Lower leg skin (tissue), 4 donors: ENCODE measurements around the gene CDR2L. TPM values are rescaled to one million over a fixed set of nuclear protein-coding genes. Genes with fewer than 3 reads are reported as not detected.
"Not testable (repeated sequence)": the region's sequence is repeated elsewhere in the genome, so short reads cannot be mapped to it uniquely, and the experiment has no call there.

Experiments
- DNase-seq, 2 donors: peaks; one replicate each; pipeline ENCODE4 v3.0.0-alpha.2; 2019; ENCODE audit warnings: low spot score in 2 of 2
- H3K4me3 ChIP-seq: fragments of 200-600 bp; sonication (generic); 2 replicates; pipeline ENCODE4 v1.5.1; 2017; ENCODE audit warnings: mild to moderate bottlenecking, low read depth; ENCODE audit not compliant: poor library complexity, severe bottlenecking
- POLR2A ChIP-seq, 2 donors: fragments of 450-650 bp; IDR thresholded peaks; one replicate each; pipeline ENCODE4 v1.6.1; 2016 to 2017; ENCODE audit warnings: antibody characterized with exemption in 2 of 2, mild to moderate bottlenecking in 1 of 2, moderate library complexity in 1 of 2
- WGBS, 2 donors: methylation state at CpG; one replicate each; pipeline ENCODE4 v1.1.5; 2018; 5-methylcytosine and 5-hydroxymethylcytosine counted together
- intact Hi-C: fragments of 100-400 bp; cut with DNase I; formaldehyde crosslinking; loops from one replicate; pipeline ENCODE4 v1.15.0; 2023; ENCODE audit warnings: low total_unique reads
- total RNA-seq, 4 donors: library from RNA; depleted of rRNA; stranded (reverse); fragments of >200 nt; gene quantifications; one replicate each; pipeline ENCODE4 v1.1.0, GENCODE V29; 2016
- TF ChIP-seq, protein P1 (sequence below), 3 donors: fragments of 450-650 bp; IDR thresholded peaks; one replicate each; pipeline ENCODE4 v1.5.1; 2016; ENCODE audit warnings: antibody characterized with exemption in 3 of 3, mild to moderate bottlenecking in 3 of 3, moderate library complexity in 2 of 3

The CDR2L gene
- total RNA-seq, 4 donors from 2014 or later: 4.5 to 9.8 (median 5.3) TPM

DNA sequence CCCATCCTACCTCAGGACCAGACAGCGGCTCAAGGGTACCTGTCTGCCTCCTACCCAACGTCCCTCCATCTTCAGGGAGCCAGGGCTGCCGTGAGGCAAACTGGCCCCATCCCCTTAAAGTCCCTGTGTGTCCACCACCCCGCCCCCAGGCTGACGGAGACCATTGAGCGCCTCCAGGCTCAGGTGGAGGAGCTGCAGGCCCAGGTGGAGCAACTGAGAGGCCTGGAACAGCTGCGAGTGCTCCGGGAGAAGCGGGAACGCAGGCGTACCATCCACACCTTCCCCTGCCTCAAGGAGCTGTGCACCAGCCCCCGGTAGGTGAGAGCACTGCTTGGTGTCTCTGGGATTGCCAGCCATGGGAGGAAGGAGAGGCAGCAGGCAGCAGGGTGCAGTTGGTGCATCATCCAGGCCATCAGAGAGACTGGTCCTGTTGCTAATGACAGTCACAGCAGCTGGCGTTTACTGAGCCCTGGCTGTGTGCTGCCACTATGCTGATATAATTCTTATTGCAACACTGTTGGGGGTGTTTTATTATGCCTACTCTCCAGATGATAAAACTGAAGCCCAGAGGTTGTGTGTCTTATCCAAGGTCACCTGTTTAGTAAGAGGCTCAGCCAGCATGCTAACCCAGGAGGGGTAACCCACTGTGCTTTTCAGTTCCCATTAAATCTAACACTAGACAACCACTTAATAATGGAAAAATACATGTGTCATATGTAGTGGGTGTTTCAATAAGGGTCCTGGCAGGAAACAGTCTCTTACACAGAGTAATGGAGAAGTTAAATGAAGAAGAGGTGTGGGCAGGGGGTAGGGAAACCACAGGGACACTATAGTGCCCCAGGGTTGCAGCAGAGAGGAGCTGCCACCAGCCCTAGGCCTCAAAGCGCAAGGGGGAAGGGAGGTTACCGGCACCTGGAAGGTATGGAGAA lies 14.7 kb downstream of the CDR2L start:
- TF ChIP-seq POLR2A (IDR thresholded peaks at IDR 0.05): no peak
- TF ChIP-seq, protein P1, sequence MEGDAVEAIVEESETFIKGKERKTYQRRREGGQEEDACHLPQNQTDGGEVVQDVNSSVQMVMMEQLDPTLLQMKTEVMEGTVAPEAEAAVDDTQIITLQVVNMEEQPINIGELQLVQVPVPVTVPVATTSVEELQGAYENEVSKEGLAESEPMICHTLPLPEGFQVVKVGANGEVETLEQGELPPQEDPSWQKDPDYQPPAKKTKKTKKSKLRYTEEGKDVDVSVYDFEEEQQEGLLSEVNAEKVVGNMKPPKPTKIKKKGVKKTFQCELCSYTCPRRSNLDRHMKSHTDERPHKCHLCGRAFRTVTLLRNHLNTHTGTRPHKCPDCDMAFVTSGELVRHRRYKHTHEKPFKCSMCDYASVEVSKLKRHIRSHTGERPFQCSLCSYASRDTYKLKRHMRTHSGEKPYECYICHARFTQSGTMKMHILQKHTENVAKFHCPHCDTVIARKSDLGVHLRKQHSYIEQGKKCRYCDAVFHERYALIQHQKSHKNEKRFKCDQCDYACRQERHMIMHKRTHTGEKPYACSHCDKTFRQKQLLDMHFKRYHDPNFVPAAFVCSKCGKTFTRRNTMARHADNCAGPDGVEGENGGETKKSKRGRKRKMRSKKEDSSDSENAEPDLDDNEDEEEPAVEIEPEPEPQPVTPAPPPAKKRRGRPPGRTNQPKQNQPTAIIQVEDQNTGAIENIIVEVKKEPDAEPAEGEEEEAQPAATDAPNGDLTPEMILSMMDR (IDR thresholded peaks at IDR 0.05): no peak
- intact Hi-C loops: no loop called here
- DNase-seq: no peak
- no peak overlapping the region for H3K4me3 ChIP-seq
- WGBS, 2 donors: 89 to 92% methylated on average over 14 to 15 of the region's 15 CpGs

DNA sequence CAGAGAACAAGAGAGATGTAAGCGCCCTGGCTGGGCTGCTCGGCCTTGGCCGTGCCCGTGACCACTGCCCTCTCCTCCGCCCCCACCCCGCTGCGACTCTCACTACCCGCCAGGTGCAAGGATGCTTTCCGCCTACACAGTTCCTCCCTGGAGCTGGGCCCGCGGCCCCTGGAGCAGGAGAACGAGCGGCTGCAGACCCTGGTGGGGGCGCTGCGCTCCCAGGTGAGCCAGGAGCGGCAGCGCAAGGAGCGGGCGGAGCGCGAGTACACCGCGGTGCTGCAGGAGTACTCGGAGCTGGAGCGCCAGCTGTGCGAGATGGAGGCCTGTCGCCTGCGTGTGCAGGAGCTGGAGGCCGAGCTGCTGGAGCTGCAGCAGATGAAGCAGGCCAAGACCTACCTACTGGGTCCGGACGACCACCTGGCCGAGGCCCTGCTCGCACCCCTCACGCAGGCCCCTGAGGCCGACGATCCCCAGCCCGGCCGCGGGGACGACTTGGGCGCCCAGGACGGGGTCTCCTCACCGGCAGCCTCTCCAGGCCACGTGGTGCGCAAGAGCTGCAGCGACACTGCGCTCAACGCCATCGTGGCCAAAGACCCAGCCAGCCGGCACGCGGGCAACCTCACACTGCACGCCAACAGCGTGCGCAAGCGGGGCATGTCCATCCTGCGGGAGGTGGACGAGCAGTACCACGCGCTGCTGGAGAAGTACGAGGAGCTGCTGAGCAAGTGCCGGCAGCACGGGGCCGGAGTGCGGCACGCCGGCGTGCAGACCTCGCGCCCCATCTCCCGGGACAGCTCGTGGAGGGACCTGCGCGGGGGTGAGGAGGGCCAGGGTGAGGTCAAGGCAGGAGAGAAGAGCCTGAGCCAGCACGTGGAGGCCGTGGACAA lies 15.9 kb downstream of the CDR2L start:
- DNase-seq: no peak
- no peak overlapping the region for H3K4me3 ChIP-seq
- WGBS, 2 donors: 91% methylated on average over 53 to 76 of the region's 76 CpGs
- intact Hi-C loops: no loop called here
- TF ChIP-seq POLR2A (IDR thresholded peaks at IDR 0.05): no peak

DNA sequence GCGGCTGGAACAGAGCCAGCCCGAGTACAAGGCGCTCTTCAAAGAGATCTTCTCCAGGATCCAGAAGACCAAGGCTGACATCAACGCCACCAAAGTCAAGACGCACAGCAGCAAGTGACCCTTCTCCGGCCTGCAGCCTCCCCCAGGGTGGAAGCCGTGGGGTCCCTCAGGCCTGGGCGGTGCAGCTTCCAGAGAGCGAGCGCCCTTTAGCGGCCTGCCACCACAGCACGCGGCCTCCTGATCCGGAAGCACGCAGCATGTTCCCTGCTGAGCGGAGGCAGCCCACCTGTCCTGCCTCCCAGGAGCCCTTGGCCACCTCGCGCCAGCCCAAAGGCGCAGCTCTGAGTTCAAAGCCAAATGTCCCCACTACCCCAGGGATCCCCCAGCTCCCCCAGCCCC lies 16.5 kb downstream of the CDR2L start:
- no peak overlapping the region for H3K4me3 ChIP-seq
- 92 to 94% methylated on average over 18 to 19 of the region's 19 CpGs for WGBS, 2 donors
- DNase-seq: no peak
- intact Hi-C loops: no loop called here
- TF ChIP-seq POLR2A (IDR thresholded peaks at IDR 0.05): no peak
- TF ChIP-seq, protein P1 (IDR thresholded peaks at IDR 0.05): no peak

DNA sequence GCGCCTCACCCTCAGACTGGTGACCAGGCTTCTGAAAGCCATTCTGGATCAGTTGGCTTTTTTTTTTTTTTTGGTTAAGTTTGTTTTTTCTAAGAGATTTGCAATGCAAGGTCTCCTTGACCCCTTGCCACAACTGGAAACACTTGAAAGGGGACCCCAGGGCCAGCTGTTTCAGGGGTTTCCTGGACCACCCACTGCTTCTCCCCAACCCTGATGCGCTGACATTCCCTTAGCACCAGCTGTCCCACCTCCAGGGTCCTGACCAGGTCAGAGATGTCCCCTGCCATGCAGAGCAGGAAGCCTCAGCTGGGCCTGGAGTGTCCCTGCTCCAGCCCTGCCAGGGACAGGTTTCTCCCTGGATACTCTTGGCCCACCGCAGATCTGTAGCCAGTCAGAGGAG lies 16.9 kb downstream of the CDR2L start:
- H3K4me3 ChIP-seq: no peak overlapping the region
- no peak for TF ChIP-seq POLR2A (IDR thresholded peaks at IDR 0.05)
- TF ChIP-seq, protein P1 (IDR thresholded peaks at IDR 0.05): no peak
- 91 to 92% methylated on average over 3 of the region's 3 CpGs for WGBS, 2 donors
- intact Hi-C loops: no loop called here
- DNase-seq: no peak

DNA sequence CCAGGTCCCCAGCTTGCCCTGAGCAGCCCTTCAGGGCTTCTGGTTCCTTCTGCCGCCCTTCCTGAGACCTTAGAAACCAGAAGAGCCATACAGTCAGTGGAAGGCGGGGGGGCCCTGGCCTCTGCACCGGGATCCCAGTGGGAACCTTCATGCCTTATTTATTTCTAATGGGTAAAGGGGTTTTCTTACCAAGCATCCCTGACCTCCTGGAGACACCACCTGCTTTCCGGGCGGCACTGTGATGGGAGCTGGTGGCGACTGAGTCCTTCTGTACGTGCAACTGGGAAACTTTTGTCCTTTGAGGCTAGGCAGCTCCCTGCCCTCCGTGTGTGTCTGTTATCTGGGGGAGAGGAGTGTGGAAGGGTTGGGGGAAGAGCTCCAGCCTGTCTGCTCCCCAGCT lies 17.9 kb downstream of the CDR2L start:
- H3K4me3 ChIP-seq: no peak overlapping the region
- 90 to 94% methylated on average over 8 of the region's 8 CpGs for WGBS, 2 donors
- intact Hi-C loops: no loop called here
- no peak for TF ChIP-seq POLR2A (IDR thresholded peaks at IDR 0.05)
- TF ChIP-seq, protein P1 (IDR thresholded peaks at IDR 0.05): no peak
- DNase-seq: no peak

DNA sequence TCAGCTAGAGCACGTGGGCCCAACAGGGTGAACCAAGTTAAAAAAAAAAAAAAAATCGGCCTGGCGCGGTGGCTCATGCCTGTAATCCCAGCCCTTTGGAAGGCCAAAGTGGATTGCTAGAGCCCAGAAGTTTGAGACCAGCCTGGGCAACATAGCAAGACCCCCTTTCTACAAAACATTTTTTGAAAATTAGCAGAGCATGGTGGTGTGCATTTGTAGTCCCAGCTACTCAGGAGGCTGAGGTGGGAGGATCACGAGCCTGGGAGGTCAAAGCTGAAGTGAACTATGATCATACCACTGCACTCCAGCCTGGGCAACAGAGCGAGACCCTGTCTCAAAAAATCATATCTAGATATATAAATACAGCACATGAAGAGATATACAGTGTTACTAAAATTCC lies 18.7 kb downstream of the CDR2L start:
- DNase-seq, intact Hi-C loops, H3K4me3 ChIP-seq: not testable (repeated sequence)
- WGBS, 2 donors: 92 to 94% methylated on average over 6 of the region's 6 CpGs
